Activated CD8-positive, alpha-beta memory T cell treated with anti-CD3 and anti-CD28 coated beads, Interleukin-2, amount 50 U/mL, for 24 hours (primary cell): ENCODE data around the gene PER1.

ENCODE experiments used
- DNase-seq: peaks from one replicate; pipeline ENCODE4 v3.0.0-alpha.2; 2020; ENCODE audit errors: extremely low read depth

The PER1 gene

GRCh38 chr17:8140065-8141029 is 11.9 kb downstream of the PER1 start:
- no peak for DNase-seq

- DNase-seq: peak; percentile 94
These were observed 13.4 kb downstream of the PER1 start for GRCh38 chr17:8138672-8139371.

- no peak for DNase-seq
These were observed 13.9 kb downstream of the PER1 start for GRCh38 chr17:8138374-8138671.

- DNase-seq: no peak
These were observed 14.4 kb downstream of the PER1 start for GRCh38 chr17:8137645-8138373.

- DNase-seq: no peak
These were observed 18.3 kb downstream of the PER1 start for GRCh38 chr17:8133941-8134340.

GRCh38 chr17:8133399-8133798 is 18.8 kb downstream of the PER1 start:
- no peak for DNase-seq

- DNase-seq: no peak
These were observed 20.3 kb downstream of the PER1 start for GRCh38 chr17:8131844-8132441.

- no peak for DNase-seq
These were observed 23.9 kb downstream of the PER1 start for GRCh38 chr17:8128125-8128784.

GRCh38 chr17:8126491-8127066 is 25.6 kb downstream of the PER1 start:
- no peak for DNase-seq

- DNase-seq: no peak
These were observed 26.2 kb downstream of the PER1 start for GRCh38 chr17:8125947-8126490.

GRCh38 chr17:8125154-8125946 is 26.9 kb downstream of the PER1 start:
- DNase-seq: peak; percentile 81

GRCh38 chr17:8124350-8125153 is 27.7 kb downstream of the PER1 start:
- no peak for DNase-seq

GRCh38 chr17:8123695-8124349 is 28.4 kb downstream of the PER1 start, which contains the start of gene HES7:
HES7 (minus strand) TSS chr17:8124106; CDS start chr17:8124084, 22 bp downstream.
- DNase-seq: no peak

- DNase-seq: no peak
These were observed 29.1 kb downstream of the PER1 start for GRCh38 chr17:8122924-8123694.

GRCh38 chr17:8122422-8122923 is 29.7 kb downstream of the PER1 start:
- no peak for DNase-seq

GRCh38 chr17:8121681-8122421 is 30.4 kb downstream of the PER1 start:
- DNase-seq: no peak

- DNase-seq: no peak
These were observed 30.9 kb downstream of the PER1 start for GRCh38 chr17:8121407-8121680.
